GM12878 (cell line): ENCODE measurements around the gene ZNF646.

Experiments used
- CBX5 ChIP-seq: sonication (generic); IDR thresholded peaks from 2 replicates; pipeline ENCODE4 v1.6.1; 2016; ENCODE audit warnings: low read depth, moderate library complexity, mild to moderate bottlenecking, inconsistent platforms
- CTCF ChIP-seq, 3 experiments: IDR thresholded peaks in 2 of 3; conservative IDR thresholded peaks in 1 of 3; 2 replicates each; pipeline ENCODE4 v1.5.1; 2011; ENCODE audit warnings: low read depth in 3 of 3, low read length in 3 of 3, mild to moderate bottlenecking in 3 of 3, control low read depth in 2 of 3, moderate library complexity in 2 of 3, inconsistent platforms in 1 of 3, mixed read lengths in 1 of 3; ENCODE audit not compliant: control insufficient read depth in 2 of 3, insufficient read depth in 1 of 3; ENCODE audit errors: extremely low read depth in 1 of 3
- ESRRA ChIP-seq: IDR thresholded peaks from 2 replicates; pipeline ENCODE4 v1.6.1; 2012; ENCODE audit warnings: mild to moderate bottlenecking, low read length, improper control_type of control experiment
- HDAC2 ChIP-seq: fragments of 200-600 bp; sonication (generic); IDR thresholded peaks from 2 replicates; pipeline ENCODE4 v1.6.1; 2017
- MLLT1 ChIP-seq: fragments of 450-650 bp; IDR thresholded peaks from 2 replicates; pipeline ENCODE4 v1.6.1; 2016; ENCODE audit warnings: mild to moderate bottlenecking
- MYC ChIP-seq: IDR thresholded peaks from 2 replicates; pipeline ENCODE4 v1.6.1; 2011; ENCODE audit warnings: mild to moderate bottlenecking, low read length, moderate library complexity, inconsistent platforms; ENCODE audit not compliant: insufficient read depth, insufficient replicate concordance, insufficient read length, severe bottlenecking
- POLR2A ChIP-seq: IDR thresholded peaks from 2 replicates; pipeline ENCODE4 v1.6.1; 2011; ENCODE audit warnings: low read depth, mild to moderate bottlenecking, low read length
- POLR2AphosphoS5 ChIP-seq: IDR thresholded peaks from 2 replicates; pipeline ENCODE4 v1.6.1; 2011; ENCODE audit warnings: mild to moderate bottlenecking, low read length, inconsistent platforms
- REST ChIP-seq: IDR thresholded peaks from 2 replicates; pipeline ENCODE4 v1.6.1; 2012; ENCODE audit warnings: mild to moderate bottlenecking, low read depth, low read length
- TAF1 ChIP-seq: IDR thresholded peaks from 2 replicates; pipeline ENCODE4 v1.6.1; 2011; ENCODE audit warnings: mild to moderate bottlenecking, low read depth, low read length, borderline replicate concordance
- ZNF24 ChIP-seq: fragments of 450-650 bp; IDR thresholded peaks from 2 replicates; pipeline ENCODE4 v1.6.1; 2017; ENCODE audit warnings: antibody characterized with exemption, mild to moderate bottlenecking
- ZNF274 ChIP-seq: IDR thresholded peaks from one replicate; pipeline ENCODE4 v1.8.0; 2011; ENCODE audit not compliant: insufficient read length, insufficient read depth

GRCh38 chr16:31050280-31051030, 23.8 kb upstream of the ZNF646 start:
- no peak for TF ChIP-seq ESRRA
- no peak for TF ChIP-seq MLLT1
- TF ChIP-seq POLR2AphosphoS5: no peak
- no peak for TF ChIP-seq POLR2A
- no peak for TF ChIP-seq CBX5
- no peak for TF ChIP-seq CTCF (IDR thresholded peaks at IDR 0.05 in 2 of 3, conservative IDR thresholded peaks at IDR 0.05 in 1 of 3; ENCODE audit: control insufficient read depth in 2 of 3, extremely low read depth in 1 of 3, insufficient read depth in 1 of 3, low read depth in 3 of 3, low read length in 3 of 3)
- no peak for TF ChIP-seq ZNF274
- no peak for TF ChIP-seq ZNF24
- no peak for TF ChIP-seq HDAC2
- no peak for TF ChIP-seq TAF1
- no peak for TF ChIP-seq REST
- TF ChIP-seq MYC: no peak
